HEK293 (cell line): Measurements from ENCODE around the gene SLC39A12.

Experiments used
- CTCF ChIP-seq: fragments of 450-650 bp; formaldehyde crosslinking; IDR thresholded peaks from 2 replicates; pipeline ENCODE4 v1.5.1; 2016; ENCODE audit warnings: missing biosample characterization, missing genetic modification characterization
- ELK4 ChIP-seq: IDR thresholded peaks from 2 replicates; pipeline ENCODE4 v1.6.1; 2011; ENCODE audit warnings: mild to moderate bottlenecking, low read depth, low read length, borderline replicate concordance
- GLI4 ChIP-seq: fragments of 450-650 bp; formaldehyde crosslinking; IDR thresholded peaks from 2 replicates; pipeline ENCODE4 v1.5.1; 2016; ENCODE audit warnings: missing biosample characterization, missing genetic modification characterization
- REST ChIP-seq: fragments of 450-650 bp; formaldehyde crosslinking; IDR thresholded peaks from 2 replicates; pipeline ENCODE4 v1.5.1; 2016; ENCODE audit warnings: missing biosample characterization, missing genetic modification characterization
- SETDB1 ChIP-seq: IDR thresholded peaks from one replicate; pipeline ENCODE4 v1.6.1; 2017; ENCODE audit warnings: mild to moderate bottlenecking, low read length, moderate library complexity, mixed read lengths; ENCODE audit not compliant: insufficient read length
- SP2 ChIP-seq: fragments of 450-650 bp; formaldehyde crosslinking; IDR thresholded peaks from 2 replicates; pipeline ENCODE4 v1.5.1; 2016; ENCODE audit warnings: missing biosample characterization, missing genetic modification characterization
- YY1 ChIP-seq: fragments of 450-650 bp; formaldehyde crosslinking; IDR thresholded peaks from 2 replicates; pipeline ENCODE4 v1.5.1; 2018; ENCODE audit warnings: missing biosample characterization, missing genetic modification characterization
- ZFP41 ChIP-seq: fragments of 450-650 bp; formaldehyde crosslinking; IDR thresholded peaks from 2 replicates; pipeline ENCODE4 v1.5.1; 2016; ENCODE audit warnings: missing biosample characterization, missing genetic modification characterization, borderline replicate concordance
- ZNF140 ChIP-seq: fragments of 450-650 bp; formaldehyde crosslinking; IDR thresholded peaks from 2 replicates; pipeline ENCODE4 v1.5.1; 2016; ENCODE audit warnings: missing biosample characterization, missing genetic modification characterization
- ZNF324 ChIP-seq: fragments of 450-650 bp; formaldehyde crosslinking; IDR thresholded peaks from 2 replicates; pipeline ENCODE4 v1.5.1; 2016; ENCODE audit warnings: missing biosample characterization, missing genetic modification characterization
- ZNF416 ChIP-seq: fragments of 450-650 bp; formaldehyde crosslinking; IDR thresholded peaks from 2 replicates; pipeline ENCODE4 v1.5.1; 2016; ENCODE audit warnings: missing biosample characterization, missing genetic modification characterization
- ZNF433 ChIP-seq: fragments of 450-650 bp; formaldehyde crosslinking; IDR thresholded peaks from 2 replicates; pipeline ENCODE4 v1.5.1; 2016; ENCODE audit warnings: missing biosample characterization, missing genetic modification characterization, low read depth
- ZNF645 ChIP-seq: fragments of 450-650 bp; formaldehyde crosslinking; IDR thresholded peaks from 2 replicates; pipeline ENCODE4; 2016; ENCODE audit warnings: missing biosample characterization, missing genetic modification characterization
- ZNF707 ChIP-seq: fragments of 450-650 bp; formaldehyde crosslinking; IDR thresholded peaks from 2 replicates; pipeline ENCODE4 v1.5.1; 2016; ENCODE audit warnings: missing biosample characterization, missing genetic modification characterization

GRCh38 chr10:17907641-17908040 lies 44.1 kb upstream of the SLC39A12 start:
- TF ChIP-seq ZNF416 (tag by site-specific recombination) (no peak), CTCF (no peak), ZNF645 (tag by site-specific recombination) (no peak), YY1 (tag by site-specific recombination) (no peak), ELK4 (no peak), REST (tag by site-specific recombination) (no peak), ZNF433 (tag by site-specific recombination) (no peak), SETDB1 (no peak), ZNF707 (tag by site-specific recombination) (no peak), GLI4 (tag by site-specific recombination) (no peak), ZNF324 (tag by site-specific recombination) (no peak), ZFP41 (tag by site-specific recombination) (no peak), SP2 (no peak), ZNF140 (tag by site-specific recombination) (no peak)
